NCI-H2107 treated with DMSO at 0.1 percent for 48 hours (cell line): ENCODE measurements around the gene PURB.
"Not testable (repeated sequence)": the region's sequence is repeated elsewhere in the genome, so short reads cannot be mapped to it uniquely, and the experiment has no call there.

Experiments used
- DNase-seq: peaks from one replicate; lab custom pipeline; 2025; ENCODE audit not compliant: unreplicated experiment; lab: John Stamatoyannopoulos, UW

The PURB gene

DNA sequence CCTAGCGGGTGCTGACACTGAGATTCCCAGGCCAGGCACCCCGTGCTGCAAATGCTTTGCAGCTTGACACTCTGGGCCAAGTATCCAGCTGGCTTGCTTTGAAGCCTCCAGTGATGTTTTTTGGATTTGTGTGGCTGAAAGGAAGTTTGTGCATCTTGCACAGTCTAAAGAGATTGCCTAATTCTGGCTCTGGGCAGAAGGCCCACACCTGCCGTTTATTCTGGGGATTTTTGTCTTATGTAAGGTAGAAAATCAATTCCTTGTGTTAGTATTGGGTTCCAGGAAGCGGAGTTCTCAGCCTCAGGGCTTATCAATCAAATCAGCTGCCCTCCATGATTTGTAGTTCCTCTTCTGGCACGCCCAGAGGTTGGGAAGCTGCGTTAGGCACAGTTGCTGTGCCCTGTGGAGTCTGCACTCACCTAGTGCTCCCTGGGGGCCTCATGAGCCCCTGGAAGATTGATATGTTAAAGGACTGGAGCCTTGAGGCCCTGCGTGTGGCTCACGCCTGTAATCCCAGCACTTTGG lies 8.4 kb upstream of the PURB start:
- peak; percentile 40 for DNase-seq

DNA sequence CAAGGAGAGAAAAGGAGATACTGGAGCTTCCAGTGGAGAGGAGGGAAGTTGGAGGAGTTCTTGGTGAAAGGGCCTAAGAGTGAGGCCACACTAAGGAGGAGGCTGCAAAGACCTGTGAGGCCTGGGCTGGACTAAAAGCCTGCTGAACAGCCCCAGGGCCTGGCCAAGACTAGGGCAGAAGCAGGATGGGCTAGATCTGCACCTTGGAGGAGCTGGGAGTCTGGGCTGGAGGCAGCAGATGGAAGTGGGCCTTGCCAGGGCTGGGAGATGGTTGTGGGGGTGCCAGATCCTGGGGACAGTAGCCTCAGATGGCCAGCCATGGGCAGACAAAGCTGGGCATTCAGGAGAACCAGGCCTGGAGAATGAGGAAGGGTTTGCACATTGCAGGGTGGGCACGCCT lies 6.5 kb upstream of the PURB start:
- no peak for DNase-seq

DNA sequence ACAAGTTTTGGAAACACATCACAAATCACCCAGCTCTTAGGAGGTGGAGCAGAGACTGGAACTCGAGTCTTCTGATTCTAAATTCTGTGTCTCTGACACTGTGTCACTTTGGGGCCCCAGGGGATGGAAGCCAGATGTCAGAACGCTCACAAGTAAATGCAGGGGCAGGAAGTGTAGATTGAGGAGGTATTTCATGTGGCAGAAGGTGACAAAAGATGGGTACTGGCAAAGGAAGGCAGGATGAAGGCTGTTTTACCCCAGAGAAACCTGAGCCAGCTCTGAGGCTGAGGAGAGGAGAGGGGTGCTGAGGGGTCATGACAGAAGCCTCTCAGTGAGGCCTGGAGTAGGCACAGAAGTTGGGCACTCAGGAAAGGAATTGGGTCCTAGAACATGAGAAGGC lies 6.0 kb upstream of the PURB start:
- no peak for DNase-seq

DNA sequence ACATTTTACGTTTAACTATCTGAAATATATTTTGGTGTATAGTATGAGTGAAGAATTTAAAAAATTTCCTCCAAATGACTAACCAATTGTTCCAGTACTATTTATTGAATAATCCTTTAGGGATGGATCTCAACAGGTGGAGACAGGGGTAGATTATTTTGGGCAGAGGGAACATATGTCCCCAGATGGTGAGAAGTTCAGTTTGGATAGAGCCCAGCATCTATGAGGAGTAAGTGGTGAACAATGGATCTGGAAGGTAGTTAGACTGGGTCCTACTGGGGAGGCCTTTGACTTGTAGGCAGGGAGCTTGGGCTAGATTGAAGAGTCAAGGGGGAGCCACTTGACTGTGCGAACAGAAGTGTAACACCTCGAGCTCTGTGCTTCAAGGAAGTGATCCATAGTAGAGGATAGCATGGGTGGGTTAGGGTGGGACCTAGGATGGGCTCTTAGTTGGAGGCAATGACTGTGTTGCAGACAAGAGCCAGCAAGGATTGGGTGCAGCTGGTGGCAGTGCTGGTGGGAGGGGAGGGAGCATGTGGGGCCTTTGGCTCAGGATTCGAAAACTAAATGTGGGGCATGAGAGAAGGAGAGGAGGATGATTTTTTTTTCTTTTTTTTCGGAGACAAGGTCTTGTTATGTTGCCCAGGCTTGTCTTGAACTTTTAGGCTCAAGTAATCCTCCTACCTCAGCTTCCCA lies 3.9 kb upstream of the PURB start:
- no peak for DNase-seq

DNA sequence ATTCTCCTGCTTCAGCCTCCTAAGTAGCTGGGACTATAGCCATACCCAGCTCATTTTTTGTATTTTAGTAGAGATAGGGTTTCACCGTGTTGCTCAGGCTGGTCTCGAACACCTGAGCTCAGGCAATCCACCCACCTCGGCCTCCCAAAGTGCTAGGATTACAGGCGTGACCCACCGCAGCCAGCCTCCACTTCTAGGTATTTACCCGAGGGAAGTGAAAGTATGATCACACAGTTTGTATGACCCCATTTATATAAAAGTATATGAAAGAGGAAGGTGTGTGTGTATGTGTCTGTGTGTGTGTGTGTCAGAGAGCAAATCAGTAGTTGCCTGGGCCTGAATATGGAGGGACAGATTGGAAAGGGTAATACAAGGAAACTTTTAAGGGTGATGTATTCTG lies 2.0 kb upstream of the PURB start:
- no peak for DNase-seq

DNA sequence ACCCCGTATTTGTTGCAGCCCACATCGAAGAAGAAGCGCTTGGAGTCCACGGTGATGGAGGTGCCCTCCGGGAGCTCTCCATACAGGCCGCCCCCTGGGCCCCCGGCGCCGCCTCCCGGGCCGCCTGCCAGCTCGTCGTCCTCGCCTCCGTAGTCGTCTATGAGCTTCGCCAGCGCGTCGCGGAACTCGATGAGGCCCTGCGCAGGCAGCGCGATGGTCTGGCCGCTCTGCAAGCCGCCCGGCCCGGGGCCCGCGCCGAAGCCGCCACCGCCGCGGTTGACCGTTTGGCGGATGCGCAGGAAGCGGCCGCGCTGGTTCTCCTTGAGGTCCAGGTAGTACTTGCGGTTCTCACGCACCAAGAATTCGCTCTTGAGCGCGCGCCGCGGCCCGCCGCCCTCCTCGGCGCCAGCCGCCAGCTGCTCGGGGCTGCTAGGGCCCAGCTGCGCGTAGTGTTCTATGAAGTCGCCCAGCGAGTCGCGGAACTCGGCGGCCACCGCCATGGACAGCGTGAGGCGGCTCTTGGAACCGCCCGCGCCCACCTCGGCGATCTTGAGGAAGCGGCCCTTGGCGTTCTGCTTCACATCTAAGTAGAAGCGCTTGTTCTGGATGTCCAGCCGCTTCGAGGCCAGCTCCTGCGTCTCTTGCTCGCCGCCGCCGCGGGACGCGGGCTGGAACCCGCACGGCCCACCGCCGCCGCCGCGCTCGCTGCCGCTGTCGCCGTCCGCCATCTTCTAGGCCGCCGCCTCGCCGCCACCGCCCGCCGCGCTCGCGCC lies 523 bp downstream of the PURB start:
- DNase-seq: no peak

DNA sequence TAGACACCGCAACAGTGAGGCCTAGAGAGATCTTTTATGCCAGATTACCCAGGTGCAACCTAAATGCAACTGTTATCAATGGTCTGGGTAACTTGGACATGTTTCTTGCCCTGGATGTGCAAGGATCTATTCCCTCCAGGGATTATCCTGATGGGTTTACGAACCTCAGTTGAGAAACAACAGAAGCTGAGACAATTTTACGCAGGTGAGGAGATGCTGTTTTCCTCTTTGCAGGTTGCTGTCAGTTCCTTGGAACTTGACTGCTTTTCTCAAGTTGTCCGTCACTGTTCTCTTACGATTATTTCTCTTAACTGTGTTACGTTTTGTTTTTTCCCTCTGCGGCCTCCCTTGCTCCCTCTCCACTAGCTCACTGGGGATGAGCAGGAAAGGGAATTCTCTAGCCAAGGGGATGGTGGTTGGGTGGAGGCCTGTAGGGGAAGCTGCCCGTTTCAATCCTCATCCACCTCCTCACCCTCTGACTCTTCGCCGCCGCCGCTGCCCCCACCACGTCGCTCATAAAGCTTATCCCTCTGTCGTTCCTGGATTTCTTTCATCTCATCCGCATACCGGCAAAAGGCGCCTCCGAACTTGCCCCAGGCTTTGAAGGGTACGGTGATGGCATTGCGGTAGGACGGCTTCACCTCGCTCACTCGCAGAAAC lies 1.2 kb downstream of the PURB start:
- no peak for DNase-seq

DNA sequence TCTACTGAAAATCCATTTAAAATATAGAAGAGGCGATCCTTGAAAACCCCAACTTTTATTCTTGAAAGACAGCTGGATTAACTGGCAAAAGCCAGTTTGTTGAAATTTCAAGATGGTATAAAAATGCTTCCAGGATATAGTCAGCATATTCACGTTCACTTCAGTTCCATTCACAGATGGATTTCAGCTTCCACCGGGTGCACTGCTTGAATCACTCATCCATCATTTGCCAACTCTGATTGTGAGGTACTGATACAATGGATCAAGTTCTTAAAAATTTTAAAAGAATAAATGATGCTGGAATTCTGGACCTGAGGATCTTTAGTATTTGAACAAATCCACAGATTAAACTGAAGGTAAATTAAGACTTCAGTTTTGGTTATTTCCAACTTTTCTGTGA lies 2.4 kb downstream of the PURB start:
- DNase-seq: no peak

DNA sequence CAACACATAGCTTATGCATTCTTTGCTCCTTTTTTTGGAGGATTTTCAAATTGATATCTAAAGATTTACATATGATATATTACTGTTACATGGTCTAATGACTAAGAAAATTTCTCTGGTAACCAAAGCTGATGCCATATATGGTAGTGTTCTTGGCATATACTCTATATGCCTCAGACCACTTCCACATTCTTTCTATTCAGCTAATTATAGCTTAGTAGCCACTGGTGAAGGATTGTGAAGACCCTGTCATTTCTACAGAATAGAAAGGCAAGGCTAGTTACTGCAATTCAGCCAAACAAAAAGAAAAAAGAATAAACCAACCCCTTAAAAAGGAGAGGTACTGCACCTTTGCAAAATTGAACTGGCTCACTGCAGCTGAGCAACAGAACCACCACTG lies 3.7 kb downstream of the PURB start:
- no peak for DNase-seq

DNA sequence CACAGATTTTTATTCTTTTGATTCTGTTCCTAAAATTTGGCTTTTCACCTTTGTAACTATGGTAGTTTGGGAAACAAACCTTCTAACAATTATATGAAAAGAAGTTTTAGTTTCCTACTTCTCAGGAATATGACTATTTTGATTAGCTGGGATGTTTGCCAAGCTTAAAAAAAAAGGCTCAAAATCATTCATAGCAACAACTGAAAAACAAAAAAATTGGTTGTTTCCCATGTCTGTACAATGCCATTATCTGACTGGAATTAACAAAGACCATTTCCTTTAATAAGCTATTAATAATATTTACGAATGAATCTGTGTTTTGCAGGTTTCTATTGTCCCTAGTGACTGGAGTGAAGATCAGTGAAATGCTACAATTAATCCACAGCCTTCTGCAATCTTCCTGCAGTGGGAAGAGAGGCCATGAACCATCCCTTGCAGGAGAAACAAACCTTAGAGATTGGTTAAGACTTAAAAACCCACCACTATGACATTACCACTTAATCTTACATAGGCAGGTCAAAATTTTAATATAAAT lies 4.2 kb downstream of the PURB start:
- no peak for DNase-seq

DNA sequence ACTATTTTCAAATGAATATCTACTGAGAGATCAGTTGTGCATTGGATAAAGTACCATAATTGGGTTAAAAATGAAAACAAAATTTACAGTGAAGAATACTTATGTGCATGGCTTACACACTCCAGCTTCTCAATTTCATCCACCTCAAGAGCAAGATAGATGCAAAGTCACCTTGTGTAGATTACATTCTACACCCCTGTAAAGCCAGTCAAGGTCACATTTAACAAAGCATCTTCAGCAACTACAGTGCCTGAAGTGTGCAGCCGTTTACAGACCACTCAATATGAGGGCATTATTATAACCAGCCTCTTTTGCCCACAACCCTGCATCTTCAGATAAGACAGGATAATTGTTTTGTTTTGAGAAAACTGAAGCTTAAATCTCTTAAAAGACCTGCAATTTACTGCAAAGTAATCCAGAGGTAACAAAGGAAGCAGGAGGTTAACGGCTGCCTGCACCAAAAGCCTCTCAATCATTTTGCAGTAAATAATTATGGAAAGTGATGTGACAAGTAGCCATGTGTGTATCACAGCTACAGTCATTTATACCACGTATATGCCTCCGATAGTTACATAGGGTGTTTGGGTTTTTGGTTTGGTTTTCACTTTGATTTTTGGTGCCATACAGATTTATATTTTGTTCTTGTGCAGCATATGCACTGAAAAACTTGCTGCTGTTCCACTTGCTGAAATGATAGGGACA lies 4.9 kb downstream of the PURB start:
- DNase-seq: no peak

DNA sequence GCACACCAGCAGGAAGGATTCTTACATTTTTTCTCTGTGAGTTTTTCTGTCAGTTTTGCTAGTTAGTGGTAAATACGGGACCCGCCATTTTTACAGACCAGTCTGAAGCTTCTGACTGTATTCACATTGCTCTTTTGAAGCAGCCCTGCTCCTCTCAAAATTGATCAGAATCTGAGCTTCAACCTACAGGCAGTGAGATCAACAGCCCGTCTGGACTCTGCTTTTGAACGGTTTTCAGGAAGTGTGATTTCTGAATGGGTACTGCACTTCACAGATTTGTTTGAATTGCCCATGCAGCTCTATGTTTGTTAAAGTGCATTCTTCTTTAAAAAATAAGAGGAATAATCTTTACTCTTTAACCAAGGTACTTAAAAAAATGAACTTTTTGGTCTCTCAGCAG lies 8.9 kb downstream of the PURB start:
- no peak for DNase-seq

DNA sequence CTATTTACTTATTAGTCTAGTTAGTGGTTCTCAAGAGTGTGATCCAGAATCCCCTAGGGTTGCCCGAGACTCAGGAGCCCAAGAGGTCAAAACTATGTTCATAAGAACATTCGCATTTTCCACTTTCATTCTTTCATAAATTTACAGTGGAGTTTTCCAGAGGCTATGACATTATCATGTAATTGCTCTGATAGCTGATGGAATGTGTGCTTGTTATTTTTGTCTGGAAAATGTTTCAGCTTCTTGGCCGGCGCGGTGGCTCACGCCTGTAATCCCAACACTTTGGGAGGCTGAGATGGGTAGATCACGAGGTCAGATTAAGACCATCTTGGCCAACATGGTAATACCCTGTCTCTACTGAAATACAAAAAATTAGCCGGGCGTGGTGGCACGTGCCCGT lies 10.1 kb downstream of the PURB start:
- no peak for DNase-seq

DNA sequence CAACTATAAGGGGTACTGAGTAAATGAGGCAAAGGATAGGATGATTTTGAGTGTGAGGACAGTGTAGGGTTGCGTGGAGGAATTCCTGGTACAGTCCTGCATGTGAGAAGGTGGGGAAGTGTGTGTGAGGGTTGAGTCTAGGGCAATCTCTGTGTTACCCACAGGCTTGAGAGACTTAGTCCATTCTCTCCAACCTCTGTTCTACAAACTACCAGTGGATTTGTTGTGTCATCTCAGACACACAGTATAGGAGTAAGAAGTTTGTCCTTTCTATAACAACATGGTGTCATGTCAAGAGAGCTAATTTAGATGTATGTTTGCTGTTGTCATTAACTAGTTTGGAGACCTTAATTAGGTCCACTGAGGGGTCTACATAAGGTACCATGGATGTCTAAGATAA lies 12.5 kb downstream of the PURB start:
- DNase-seq: no peak

DNA sequence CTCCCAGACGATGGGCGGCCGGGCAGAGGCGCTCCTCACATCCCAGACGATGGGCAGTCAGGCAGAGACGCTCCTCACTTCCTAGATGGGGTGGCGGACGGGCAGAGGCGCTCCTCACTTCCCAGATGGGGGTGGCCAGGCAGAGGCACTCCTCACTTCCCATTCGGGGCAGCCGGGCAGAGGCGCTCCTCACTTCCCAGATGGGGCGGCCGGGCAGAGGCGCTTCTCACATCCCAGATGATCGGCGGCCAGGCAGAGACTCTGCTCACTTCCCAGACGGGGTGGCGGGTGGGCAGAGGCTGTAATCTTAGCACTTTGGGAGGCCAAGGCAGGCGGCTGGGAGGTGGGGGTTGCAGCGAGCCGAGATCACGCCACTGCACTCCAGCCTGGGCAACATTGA lies 13.4 kb downstream of the PURB start:
- not testable (repeated sequence) for DNase-seq

DNA sequence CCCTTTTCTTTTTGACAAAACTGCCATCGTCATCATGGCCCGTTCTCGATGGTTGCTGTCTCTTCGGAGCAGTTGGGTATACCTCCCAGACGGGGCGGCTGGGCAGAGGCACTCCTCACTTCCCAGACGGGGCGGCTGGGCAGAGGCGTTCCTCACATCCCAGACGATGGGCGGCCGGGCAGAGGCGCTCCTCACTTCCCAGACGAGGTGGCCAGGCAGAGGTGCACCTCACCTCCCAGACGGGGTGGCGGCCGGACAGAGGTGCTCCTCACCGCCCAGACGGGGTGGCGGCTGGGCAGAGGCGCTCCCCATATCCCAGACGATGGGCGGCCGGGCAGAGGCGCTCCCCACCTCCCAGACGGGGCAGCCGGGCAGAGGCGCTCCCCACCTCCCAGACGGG lies 14.6 kb downstream of the PURB start:
- DNase-seq: not testable (repeated sequence)

DNA sequence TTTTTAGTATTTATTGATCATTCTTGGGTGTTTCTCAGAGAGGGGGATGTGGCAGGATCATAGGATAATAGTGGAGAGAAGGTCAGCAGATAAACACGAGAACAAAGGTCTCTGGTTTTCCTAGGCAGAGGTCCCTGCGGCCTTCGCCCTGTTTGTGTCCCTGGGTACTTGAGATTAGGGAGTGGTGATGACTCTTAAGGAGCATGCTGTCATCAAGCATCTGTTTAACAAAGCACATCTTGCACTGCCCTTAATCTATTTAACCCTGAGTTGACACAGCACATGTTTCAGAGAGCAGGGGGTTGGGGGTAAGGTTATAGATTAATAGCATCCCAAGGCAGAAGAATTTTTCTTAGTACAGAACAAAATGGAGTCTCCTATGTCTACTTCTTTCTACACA lies 15.0 kb downstream of the PURB start:
- DNase-seq: not testable (repeated sequence)

DNA sequence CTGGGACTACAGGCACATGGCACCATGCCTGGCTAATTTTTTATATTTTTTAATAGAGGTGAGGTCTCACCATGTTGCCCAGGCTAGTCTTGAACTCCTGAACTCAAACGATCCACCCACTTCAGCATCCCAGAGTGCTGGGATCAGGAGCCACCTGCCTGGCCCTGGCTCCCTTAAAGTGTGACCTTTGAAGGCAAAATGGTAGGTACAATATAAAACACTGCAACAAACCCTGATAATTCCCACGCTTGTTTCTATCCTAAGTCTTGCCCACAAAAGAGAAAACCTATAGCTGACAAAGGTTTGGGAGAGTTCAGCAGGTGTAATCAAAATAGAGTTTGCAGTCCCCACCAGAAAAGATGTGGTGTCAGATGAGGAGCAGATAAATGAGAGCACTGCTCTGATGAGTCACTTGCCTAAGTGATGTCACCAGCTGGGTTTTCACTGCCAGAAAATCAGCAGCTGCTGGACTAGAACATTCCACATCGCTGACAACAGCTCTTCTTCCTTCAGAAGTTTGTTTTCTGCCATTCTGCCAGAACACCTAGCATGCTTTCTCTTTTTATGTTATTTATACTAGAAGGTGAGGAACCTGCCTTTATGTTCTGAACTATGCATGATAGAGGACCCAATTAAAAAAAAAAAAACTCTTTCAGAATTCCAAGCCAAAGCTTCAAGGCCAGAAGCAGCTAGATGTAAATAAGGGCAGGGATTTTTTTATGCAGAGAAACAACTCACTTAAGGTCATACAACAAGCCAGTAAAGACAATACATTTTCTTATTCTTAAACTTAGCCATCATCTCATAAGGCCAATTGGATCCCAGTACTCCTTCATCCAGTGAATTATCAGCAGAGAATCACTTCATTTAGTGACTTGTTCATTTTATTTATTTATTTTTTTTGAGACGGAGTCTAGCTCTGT lies 18.0 kb downstream of the PURB start:
- no peak for DNase-seq

DNA sequence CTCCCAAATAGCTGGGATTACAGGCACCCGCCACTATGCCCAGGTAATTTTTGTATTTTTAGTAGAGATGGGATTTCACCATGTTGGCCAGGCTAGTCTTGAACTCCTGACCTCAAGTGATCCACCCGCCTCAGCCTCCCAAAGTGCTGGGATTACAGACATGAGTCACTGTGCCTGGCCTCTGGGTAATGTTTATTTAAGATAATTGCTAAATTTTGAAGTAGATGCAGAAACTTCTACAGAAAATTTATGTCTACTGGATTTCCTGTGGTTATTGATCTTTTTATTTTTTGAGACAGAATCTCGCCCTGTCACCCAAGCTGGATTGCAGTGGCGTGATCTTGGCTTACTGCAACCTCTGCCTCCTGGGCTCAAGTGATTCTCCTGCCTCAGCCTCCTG lies 23.4 kb downstream of the PURB start:
- not testable (repeated sequence) for DNase-seq

DNA sequence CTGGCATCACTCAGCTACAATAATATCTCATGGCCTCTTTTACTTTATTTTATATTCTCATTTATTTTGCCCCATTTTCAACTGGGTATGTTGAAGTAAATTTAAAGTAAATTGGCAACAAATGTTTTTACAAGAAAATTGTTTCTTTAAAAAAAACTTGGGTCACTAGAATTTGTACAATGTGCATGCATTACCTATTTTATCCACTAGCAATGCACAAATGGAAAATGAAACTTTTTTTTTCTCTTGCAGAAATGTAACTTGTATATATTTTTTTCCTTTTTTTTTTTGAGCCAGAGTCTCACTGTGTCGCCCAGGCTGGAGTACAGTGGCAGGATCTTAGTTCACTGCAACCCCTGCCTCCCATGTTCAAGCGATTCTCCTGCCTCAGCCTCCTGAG lies 27.2 kb downstream of the PURB start:
- DNase-seq: no peak
